Body of pancreas (tissue), 4 donors: Measurements from ENCODE around the gene ZEB2.

ENCODE experiments used
- CTCF ChIP-seq, 7 experiments: fragments of 450-650 bp in 4 of 7; fragments of 200-600 bp in 3 of 7; sonication (generic) in 3 of 7; IDR thresholded peaks; one replicate each; pipeline ENCODE4 v1.5.1; 2016 to 2019; ENCODE audit warnings: antibody characterized with exemption in 7 of 7
- POLR2A ChIP-seq, 3 donors: fragments of 450-650 bp; IDR thresholded peaks; one replicate each; pipeline ENCODE4 v1.6.1; 2016; ENCODE audit warnings: antibody characterized with exemption in 3 of 3, mild to moderate bottlenecking in 2 of 3

DNA sequence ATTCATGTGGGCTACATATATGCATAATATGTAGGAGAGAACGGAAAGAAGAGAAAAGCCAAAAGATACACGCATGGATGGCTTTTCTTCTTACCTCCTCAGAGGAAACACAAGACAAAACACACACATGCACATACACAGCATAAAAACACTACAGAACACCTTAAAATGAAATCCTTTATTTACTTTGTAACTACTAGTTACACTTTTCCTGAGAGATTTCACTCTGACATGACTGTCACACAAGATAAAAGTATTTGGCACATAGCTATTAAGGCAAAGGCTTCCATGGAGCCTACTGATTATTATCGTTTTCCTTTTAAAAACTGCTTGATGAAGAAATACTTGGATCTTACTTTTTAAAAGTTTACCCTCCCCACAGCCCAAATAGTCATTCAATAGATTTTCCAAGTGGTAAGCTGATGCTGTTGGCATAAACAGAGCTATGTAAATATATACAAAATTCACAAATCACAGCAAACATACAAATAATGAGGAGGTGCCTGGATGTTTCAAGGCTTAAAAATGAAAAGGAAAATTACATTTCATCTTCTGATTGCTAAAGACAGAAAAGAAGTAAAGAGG, 8.6 kb downstream of the ZEB2 start:
- TF ChIP-seq POLR2A (IDR thresholded peaks at IDR 0.05) (no peak), CTCF (IDR thresholded peaks at IDR 0.05) (no peak)
